ENCODE measurements around the gene IHH.

The IHH gene

DNA sequence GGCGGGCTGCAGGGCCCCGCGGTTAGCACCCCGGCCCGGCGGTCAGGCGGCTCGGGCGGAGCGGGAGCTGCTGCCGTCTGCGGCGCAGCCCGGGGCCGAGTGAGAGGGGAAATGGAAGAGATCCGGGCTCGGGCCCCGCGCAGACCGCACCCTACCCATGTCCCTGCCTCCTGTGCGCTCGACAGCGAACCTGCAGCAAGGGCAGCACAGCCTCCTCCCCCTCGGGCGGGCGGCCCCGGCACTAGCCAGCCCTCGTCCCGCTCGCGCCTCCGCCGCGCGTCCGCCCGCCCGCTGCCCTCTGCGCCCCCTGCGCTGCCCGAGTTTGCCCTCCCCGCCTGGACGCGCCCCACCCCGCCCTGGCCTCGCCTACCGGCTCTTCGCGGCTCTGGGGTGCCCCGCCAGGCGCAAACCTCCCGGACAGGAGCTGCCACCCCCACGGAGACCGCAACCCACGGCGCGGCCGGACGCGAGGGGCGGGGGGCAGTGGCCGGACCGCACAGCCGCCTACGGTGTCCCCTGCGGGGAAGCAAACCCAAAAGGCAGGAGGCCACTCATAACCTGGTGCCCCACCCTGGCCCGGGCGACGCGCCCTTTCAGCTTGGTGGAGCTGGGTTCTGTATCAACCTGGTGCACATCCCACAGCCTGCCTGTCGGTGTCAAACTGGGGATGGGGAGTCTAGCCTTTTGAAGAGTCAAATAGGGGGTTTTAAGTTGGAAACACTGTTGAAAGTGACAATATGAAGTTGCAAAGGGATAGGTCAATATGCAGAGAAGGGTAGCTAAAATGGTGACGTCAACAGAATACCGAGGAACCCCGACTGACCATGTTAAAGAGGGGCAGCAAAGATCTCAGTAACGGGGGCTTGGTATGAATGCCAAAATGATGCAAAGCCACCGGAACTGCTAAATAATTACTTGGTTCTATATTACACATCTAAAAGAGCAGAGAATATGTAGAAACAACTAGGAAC, at the start of gene IHH:
Gene IHH, minus strand, starts transcription at position 101 of the 971 bp plus-strand sequence. CDS start 454 bp downstream, outside the sequence.
- no peak for DNase-seq (ENCODE audit: low read depth in 1 of 2, low spot score in 1 of 2)
- in situ Hi-C loops (cut with HindIII; ENCODE audit: low pct_unique_long_range_greater_than_20kb, low sequenced_read_pairs): no loop called here
- TF ChIP-seq JUND (IDR thresholded peaks at IDR 0.05; ENCODE audit: low read depth): no peak

- no peak for TF ChIP-seq JUND (IDR thresholded peaks at IDR 0.05; ENCODE audit: low read depth)
- in situ Hi-C loops (cut with HindIII; ENCODE audit: low pct_unique_long_range_greater_than_20kb, low sequenced_read_pairs): no loop called here
- no peak for DNase-seq (ENCODE audit: low read depth in 1 of 2, low spot score in 1 of 2)
Observed at GRCh38 chr2:219109471-219109870, 48.8 kb upstream of the IHH start.

GRCh38 chr2:219107758-219108157, 47.0 kb upstream of the IHH start:
- no peak for DNase-seq (ENCODE audit: low read depth in 1 of 2, low spot score in 1 of 2)
- no peak for TF ChIP-seq JUND (IDR thresholded peaks at IDR 0.05; ENCODE audit: low read depth)
- in situ Hi-C loops (cut with HindIII; ENCODE audit: low pct_unique_long_range_greater_than_20kb, low sequenced_read_pairs): no loop called here

- DNase-seq (ENCODE audit: low read depth in 1 of 2, low spot score in 1 of 2): no peak
- in situ Hi-C loops (cut with HindIII; ENCODE audit: low pct_unique_long_range_greater_than_20kb, low sequenced_read_pairs): no loop called here
- no peak for TF ChIP-seq JUND (IDR thresholded peaks at IDR 0.05; ENCODE audit: low read depth)
Observed at GRCh38 chr2:219106251-219106650, 45.5 kb upstream of the IHH start.

- in situ Hi-C loops (cut with HindIII; ENCODE audit: low pct_unique_long_range_greater_than_20kb, low sequenced_read_pairs): no loop called here
- DNase-seq (ENCODE audit: low read depth in 1 of 2, low spot score in 1 of 2): peak in 1 of 2 experiments; percentile 48
- no peak for TF ChIP-seq JUND (IDR thresholded peaks at IDR 0.05; ENCODE audit: low read depth)
Observed at GRCh38 chr2:219104107-219105035, 43.6 kb upstream of the IHH start.

- no peak for TF ChIP-seq JUND (IDR thresholded peaks at IDR 0.05; ENCODE audit: low read depth)
- in situ Hi-C loops (cut with HindIII; ENCODE audit: low pct_unique_long_range_greater_than_20kb, low sequenced_read_pairs): no loop called here
- no peak for DNase-seq (ENCODE audit: low read depth in 1 of 2, low spot score in 1 of 2)
Observed at GRCh38 chr2:219099329-219099728, 38.6 kb upstream of the IHH start.

- in situ Hi-C loops (cut with HindIII; ENCODE audit: low pct_unique_long_range_greater_than_20kb, low sequenced_read_pairs): no loop called here
- DNase-seq (ENCODE audit: low read depth in 1 of 2, low spot score in 1 of 2): no peak
- TF ChIP-seq JUND (IDR thresholded peaks at IDR 0.05; ENCODE audit: low read depth): no peak
Observed at GRCh38 chr2:219095406-219095935, 34.8 kb upstream of the IHH start.

- TF ChIP-seq JUND (IDR thresholded peaks at IDR 0.05; ENCODE audit: low read depth): no peak
Observed at GRCh38 chr2:219094171-219094570, 33.5 kb upstream of the IHH start.

GRCh38 chr2:219090436-219091299, 29.9 kb upstream of the IHH start:
- in situ Hi-C loops (cut with HindIII; ENCODE audit: low pct_unique_long_range_greater_than_20kb, low sequenced_read_pairs): no loop called here
- no peak for TF ChIP-seq JUND (IDR thresholded peaks at IDR 0.05; ENCODE audit: low read depth)

More at GRCh38 chr2:219094171-219094570, 33.5 kb upstream of the IHH start:
- in situ Hi-C loops (cut with HindIII; ENCODE audit: low pct_unique_long_range_greater_than_20kb, low sequenced_read_pairs): no loop called here
- no peak for DNase-seq (ENCODE audit: low read depth in 1 of 2, low spot score in 1 of 2)

DNA sequence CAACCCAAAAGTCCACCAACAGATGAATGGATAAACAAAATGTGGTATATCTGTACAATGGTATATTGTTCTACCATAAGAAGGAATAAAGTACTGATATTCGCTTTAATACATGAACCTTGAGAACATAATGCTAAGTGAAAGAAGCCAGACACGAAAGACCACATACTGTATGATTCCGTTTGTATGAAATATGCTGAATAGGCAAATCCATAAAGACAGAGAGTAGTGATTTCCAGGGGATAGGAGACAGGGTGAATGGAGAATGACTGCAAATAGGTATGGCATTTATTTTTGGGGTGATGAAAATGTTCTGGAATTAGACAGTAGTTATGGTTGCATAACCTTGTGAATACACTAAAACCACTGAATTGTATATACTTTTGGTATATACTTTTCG, 28.6 kb upstream of the IHH start:
- no peak for TF ChIP-seq JUND (IDR thresholded peaks at IDR 0.05; ENCODE audit: low read depth)
- DNase-seq (ENCODE audit: low read depth in 1 of 2, low spot score in 1 of 2): no peak
- in situ Hi-C loops (cut with HindIII; ENCODE audit: low pct_unique_long_range_greater_than_20kb, low sequenced_read_pairs): no loop called here

More at GRCh38 chr2:219090436-219091299, 29.9 kb upstream of the IHH start:
- no peak for DNase-seq (ENCODE audit: low read depth in 1 of 2, low spot score in 1 of 2)

- no peak for TF ChIP-seq JUND (IDR thresholded peaks at IDR 0.05; ENCODE audit: low read depth)
- no peak for DNase-seq (ENCODE audit: low read depth in 1 of 2, low spot score in 1 of 2)
- in situ Hi-C loops (cut with HindIII; ENCODE audit: low pct_unique_long_range_greater_than_20kb, low sequenced_read_pairs): no loop called here
Observed at GRCh38 chr2:219087848-219088247, 27.1 kb upstream of the IHH start.
